ENCODE results near the gene PEAR1.
"Not testable (repeated sequence)": the region's sequence is repeated elsewhere in the genome, so short reads cannot be mapped to it uniquely, and the experiment has no call there.

Gene PEAR1

GRCh38 chr1:156921053-156921529 is 27.6 kb downstream of the PEAR1 start:
- no peak for DNase-seq (ENCODE audit: low read depth)
- no peak overlapping the region for H3K4me3 ChIP-seq (ENCODE audit: low read depth, low read length)
- TF ChIP-seq, protein P1, sequence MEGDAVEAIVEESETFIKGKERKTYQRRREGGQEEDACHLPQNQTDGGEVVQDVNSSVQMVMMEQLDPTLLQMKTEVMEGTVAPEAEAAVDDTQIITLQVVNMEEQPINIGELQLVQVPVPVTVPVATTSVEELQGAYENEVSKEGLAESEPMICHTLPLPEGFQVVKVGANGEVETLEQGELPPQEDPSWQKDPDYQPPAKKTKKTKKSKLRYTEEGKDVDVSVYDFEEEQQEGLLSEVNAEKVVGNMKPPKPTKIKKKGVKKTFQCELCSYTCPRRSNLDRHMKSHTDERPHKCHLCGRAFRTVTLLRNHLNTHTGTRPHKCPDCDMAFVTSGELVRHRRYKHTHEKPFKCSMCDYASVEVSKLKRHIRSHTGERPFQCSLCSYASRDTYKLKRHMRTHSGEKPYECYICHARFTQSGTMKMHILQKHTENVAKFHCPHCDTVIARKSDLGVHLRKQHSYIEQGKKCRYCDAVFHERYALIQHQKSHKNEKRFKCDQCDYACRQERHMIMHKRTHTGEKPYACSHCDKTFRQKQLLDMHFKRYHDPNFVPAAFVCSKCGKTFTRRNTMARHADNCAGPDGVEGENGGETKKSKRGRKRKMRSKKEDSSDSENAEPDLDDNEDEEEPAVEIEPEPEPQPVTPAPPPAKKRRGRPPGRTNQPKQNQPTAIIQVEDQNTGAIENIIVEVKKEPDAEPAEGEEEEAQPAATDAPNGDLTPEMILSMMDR (conservative IDR thresholded peaks at IDR 0.05; ENCODE audit: low read depth, low read length): no peak

DNA sequence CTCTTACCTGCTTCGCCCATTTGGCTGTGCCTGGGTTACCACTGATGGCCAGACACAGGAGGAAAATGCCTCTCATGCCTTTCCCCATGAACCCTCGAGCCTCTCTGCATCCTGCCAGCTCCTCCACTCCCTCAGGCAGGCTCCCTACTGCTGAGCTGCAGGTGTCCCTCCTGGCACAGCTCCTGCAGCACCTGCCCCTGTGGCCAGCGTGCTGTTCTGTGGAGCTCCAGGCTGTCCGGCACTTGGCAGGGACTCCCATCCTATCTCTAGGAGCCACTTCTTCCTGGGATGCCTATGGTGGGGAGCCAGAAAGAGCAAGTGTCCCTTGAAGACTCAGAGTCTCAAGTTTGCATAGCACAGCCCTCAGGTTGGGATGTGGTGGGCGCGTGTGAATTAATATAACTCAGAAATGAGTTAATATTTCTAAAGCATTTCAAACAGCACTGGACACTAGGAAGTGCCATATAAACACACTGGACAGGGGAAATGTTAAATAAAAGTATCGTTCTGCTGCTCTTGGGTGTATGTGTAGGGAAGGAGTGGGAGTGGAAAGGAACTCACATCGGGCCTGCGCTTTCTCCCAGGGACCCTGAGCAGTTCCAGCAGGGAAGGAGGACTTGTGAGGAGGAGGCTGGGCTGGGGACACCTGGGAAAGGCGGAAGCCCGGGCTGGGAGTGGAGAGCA is 29.6 kb downstream of the PEAR1 start:
- no peak overlapping the region for H3K4me3 ChIP-seq (ENCODE audit: low read depth, low read length)
- TF ChIP-seq, protein P1 (conservative IDR thresholded peaks at IDR 0.05; ENCODE audit: low read depth, low read length): no peak
- DNase-seq (ENCODE audit: low read depth): no peak

- H3K4me3 ChIP-seq (ENCODE audit: low read depth, low read length): no peak overlapping the region
- DNase-seq (ENCODE audit: low read depth): no peak
- TF ChIP-seq, protein P1 (conservative IDR thresholded peaks at IDR 0.05; ENCODE audit: low read depth, low read length): no peak
Observed at GRCh38 chr1:156923670-156924477, 30.4 kb downstream of the PEAR1 start.

DNA sequence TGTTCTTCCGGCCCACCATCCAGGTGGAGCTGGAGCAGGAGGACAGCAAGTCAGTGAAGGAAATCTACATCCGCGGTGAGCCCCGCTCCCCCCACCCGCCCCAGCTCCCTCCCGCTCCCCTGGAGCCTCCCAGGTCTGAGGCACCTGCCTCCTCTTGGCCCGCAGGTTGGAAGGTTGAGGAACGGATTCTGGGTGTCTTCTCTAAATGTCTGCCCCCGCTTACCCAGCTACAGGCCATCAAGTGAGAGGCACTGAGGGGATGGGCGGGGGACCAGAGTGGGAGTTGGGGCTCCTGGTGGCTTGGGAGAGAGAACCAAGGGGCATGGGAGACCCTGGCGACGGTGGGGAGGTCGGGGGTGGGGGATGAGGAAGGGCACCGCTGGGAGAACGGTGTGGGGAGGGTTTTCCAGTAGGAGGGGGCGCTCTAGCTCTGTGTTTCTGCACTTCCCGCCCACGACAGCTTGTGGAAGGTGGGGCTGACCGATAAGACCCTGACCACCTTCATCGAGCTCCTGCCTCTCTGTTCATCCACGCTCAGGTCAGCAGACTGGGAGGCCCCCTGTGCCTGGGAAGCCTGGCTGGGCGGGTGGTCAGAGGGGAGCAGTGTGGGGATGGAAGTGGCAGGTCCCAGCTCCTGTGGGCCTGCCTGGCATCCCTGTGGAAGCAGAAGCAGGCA is 31.1 kb downstream of the PEAR1 start:
- H3K4me3 ChIP-seq (ENCODE audit: low read depth, low read length): no peak overlapping the region
- TF ChIP-seq, protein P1 (conservative IDR thresholded peaks at IDR 0.05; ENCODE audit: low read depth, low read length): no peak
- no peak for DNase-seq (ENCODE audit: low read depth)

- no peak for DNase-seq (ENCODE audit: low read depth)
- TF ChIP-seq, protein P1 (conservative IDR thresholded peaks at IDR 0.05; ENCODE audit: low read depth, low read length): no peak
- H3K4me3 ChIP-seq (ENCODE audit: low read depth, low read length): no peak overlapping the region
Observed at GRCh38 chr1:156925154-156926010, 31.9 kb downstream of the PEAR1 start.

- DNase-seq (ENCODE audit: low read depth): peak; percentile 72
- TF ChIP-seq, protein P1 (conservative IDR thresholded peaks at IDR 0.05; ENCODE audit: low read depth, low read length): no peak
Observed at GRCh38 chr1:156926175-156926574, 32.7 kb downstream of the PEAR1 start.

DNA sequence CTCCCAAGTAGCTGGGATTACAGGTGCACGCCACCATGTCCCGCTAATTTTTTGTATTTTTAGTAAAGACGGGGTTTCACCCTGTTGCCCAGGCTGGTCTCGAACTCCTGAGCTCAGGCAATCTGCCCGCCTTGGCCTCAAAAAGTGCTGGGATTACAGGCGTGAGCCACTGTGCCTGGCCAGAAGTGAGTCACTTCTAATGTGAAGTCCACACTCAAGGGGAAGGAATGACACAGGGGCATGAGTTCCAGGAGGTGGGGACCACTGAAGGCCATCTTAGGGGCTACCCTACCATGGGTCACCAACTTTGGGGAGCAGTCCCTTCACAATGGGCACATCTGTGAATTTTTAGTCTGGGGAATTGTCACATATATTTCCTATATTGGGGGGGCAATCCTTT is 33.2 kb downstream of the PEAR1 start:
- not testable (repeated sequence) for DNase-seq (ENCODE audit: low read depth); H3K4me3 ChIP-seq (ENCODE audit: low read depth, low read length)

More at GRCh38 chr1:156926175-156926574, 32.7 kb downstream of the PEAR1 start:
- no peak overlapping the region for H3K4me3 ChIP-seq (ENCODE audit: low read depth, low read length)
